ENCODE measurements around the gene IL4R. TPM values are rescaled to one million over a fixed set of nuclear protein-coding genes. Genes with fewer than 3 reads are reported as not detected.

Gene IL4R
- total RNA-seq, 2 donors from 2014 or later = 163 to 216 TPM

DNA sequence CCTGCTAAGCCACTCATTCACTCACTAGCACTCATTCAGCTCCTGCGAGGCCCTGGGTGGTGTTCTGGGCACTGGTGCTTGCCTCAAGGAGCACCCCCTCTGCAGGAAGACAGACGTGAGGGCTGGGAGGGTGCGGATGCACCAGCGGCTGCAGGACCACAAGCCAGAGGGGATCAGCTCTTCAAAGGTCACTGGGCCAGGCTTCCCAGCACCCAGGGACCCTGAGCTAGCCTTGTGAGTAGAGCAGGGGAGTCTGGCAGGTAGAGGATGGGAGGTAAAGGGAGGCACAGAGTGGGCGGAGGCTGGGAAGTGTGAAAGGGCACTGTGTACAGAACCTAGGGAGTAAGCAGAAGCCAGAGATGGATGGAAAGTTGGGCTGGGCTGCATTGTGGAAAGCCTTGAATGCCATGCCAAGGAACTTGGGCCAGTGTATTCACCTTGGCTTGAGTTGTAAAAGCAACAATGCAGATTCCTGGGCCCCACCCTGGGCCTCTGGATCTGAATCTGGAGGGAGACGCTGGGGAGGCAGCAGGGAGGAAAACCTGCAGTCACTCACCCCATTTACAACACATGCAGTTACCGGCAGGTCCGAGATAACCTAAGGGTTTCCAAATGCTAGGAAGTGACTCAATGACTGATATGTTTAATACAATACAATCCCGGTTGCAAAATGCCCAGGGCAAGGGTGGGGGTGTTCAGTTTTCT lies 1.7 kb downstream of the IL4R start:
- Mint-ChIP-seq H3K36me3 (ENCODE audit: low read depth) (peaks cover 65% of the 10 kb centered on the region), H3K27me3 (no peaks in the 10 kb centered on the region), H3K4me3 (peak overlapping the region; percentile 98), H3K27ac (peak overlapping the region; percentile 97), H3K4me1 (peaks cover 37% of the 10 kb centered on the region), H3K9me3 (no peaks in the 10 kb centered on the region)
- peak; percentile 34 for ATAC-seq (replicated peaks)

DNA sequence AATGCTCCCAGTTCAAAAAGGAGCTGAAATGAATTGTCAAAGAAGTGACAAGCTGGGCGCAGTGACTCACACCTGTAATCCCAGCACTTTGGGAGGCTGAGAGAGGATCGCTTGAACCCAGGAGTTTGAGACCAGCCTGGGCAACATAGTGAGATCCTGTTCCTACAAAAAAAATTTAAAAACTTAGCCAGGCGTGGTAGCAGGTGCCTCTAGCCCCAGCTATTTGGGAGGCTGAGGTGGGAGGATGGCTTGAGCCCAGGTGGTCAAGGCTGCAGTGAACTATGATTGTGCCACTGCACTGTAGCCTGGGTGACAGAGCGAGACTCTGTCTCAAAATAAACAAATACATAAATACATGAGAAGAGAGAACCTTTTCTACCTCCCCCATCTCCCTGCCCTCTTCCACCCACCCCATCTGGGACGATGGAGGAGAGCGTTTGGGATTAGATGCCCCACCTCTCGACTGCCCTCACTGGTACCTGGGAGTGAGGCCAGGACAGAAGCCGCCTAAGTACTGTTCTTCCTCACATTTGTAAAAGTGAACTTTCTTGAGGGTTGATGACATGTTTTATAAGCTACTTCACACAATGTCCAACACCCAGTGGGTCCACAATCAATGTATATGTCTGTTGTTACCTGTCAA lies 2.4 kb downstream of the IL4R start:
- Mint-ChIP-seq H3K4me3 (peak overlapping the region; percentile 98), H3K27ac (peak overlapping the region; percentile 97), H3K27me3 (no peaks in the 10 kb centered on the region), H3K9me3 (no peaks in the 10 kb centered on the region), H3K4me1 (peaks cover 40% of the 10 kb centered on the region), H3K36me3 (ENCODE audit: low read depth) (peaks cover 72% of the 10 kb centered on the region)
- ATAC-seq (replicated peaks) = no peak

DNA sequence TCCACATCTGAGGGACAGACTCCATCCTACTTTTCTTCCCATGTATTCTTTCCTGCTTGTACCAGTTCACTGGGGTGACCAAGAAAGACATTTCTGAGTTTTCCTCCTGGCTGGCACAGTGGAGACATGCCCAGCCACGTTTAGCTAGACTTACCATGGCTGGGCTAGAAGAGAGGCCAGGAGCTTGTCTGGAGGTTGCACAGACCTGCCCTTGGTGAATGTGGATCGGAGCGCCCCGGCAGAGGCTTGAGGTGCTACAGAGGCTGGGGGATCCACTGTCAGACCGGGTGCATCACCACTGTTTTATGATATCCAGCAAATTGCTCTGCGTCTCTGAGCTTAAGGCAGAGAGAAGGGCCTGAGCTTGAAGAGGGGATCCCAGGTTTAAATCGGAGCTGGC lies 3.5 kb downstream of the IL4R start:
- H3K9me3 Mint-ChIP-seq = no peaks in the 10 kb centered on the region
- peaks cover 37% of the 10 kb centered on the region for H3K4me1 Mint-ChIP-seq
- H3K4me3 Mint-ChIP-seq = peak overlapping the region; percentile 98
- no peaks in the 10 kb centered on the region for H3K27me3 Mint-ChIP-seq
- peaks cover 84% of the 10 kb centered on the region for H3K36me3 Mint-ChIP-seq (ENCODE audit: low read depth)
- ATAC-seq (replicated peaks) = no peak
- H3K27ac Mint-ChIP-seq = peak overlapping the region; percentile 97

DNA sequence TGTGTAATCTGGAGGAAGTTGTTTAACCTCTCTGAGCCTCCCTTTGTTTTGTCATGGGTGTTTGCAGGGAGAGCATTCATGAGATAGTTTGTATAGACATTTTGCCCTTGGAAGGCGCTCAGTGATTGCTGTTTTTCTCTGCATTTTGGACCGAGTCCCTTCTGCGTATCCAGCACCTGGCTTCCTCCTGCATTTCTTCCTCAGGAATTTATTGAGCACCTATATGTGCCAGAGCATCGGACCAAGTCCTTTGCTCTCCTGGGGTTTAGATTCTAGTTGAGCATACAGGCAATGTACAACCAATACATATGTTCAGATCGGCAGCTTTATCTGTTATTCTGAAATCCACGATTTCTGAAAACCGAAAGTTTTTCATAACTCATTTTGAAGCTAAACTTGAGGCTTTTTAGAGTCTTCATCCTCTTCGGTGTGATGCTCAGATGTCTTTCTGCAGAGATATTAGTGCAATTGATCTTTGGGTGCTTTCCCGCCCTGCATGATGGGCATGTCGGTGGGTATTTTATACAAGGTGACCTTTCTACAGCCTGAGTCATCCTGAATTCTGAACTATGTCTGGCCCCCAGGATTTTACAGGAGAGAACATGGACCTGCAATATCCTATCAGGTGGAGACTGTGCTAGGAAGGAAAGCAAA lies 4.1 kb downstream of the IL4R start:
- peak; percentile 42 for ATAC-seq (replicated peaks)
- H3K36me3 Mint-ChIP-seq (ENCODE audit: low read depth) = peaks cover 89% of the 10 kb centered on the region
- no peaks in the 10 kb centered on the region for H3K9me3 Mint-ChIP-seq
- H3K27ac Mint-ChIP-seq = peak overlapping the region; percentile 97
- H3K4me1 Mint-ChIP-seq = peaks cover 38% of the 10 kb centered on the region
- H3K4me3 Mint-ChIP-seq = peak overlapping the region; percentile 98
- no peaks in the 10 kb centered on the region for H3K27me3 Mint-ChIP-seq

DNA sequence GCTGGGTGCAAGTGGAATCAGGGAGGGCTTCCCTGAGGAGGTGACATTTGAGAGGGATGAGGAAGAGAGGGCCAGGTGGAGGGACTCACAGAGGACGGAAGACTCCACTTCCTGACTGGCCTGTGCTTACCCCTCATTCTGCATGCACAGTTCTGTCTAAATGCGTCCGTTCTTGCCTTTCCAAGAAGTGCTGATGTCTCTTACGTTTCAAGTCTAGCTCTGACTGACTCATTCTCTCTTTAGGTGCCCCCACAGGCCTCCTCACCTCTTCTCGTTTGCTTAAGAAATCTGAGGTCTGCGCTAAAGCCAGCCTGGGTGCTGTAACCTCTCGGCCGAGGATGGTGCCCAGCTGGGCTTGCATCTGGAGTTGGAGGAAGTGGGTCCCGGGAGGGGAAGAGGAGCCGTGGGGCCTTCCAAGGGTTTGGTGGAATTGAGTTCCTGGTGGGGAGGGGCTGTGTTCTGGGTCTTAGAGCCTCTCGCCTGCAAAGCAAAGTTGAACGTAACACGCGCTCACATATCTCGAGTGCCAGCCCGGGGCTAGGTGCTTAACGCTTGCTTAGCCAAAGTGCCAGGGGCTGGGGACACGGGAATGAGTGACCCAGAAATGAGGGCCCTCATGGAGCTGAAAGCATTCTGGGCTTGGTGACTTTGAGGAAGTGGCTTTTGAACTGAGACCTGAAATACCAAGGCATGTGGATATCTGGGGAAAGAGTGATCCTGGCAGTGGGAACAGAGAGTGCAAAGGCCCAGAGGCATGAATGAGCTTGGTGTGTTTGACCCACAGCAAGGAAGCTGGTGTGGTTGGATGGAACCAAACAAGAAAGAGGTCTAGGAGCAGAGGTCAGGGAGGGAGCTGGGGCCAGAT lies 4.8 kb downstream of the IL4R start:
- ATAC-seq (replicated peaks) = peak; percentile 70
- Mint-ChIP-seq H3K4me3 (peak overlapping the region; percentile 98), H3K27ac (peak overlapping the region; percentile 97), H3K9me3 (no peaks in the 10 kb centered on the region), H3K36me3 (ENCODE audit: low read depth) (peaks cover 97% of the 10 kb centered on the region), H3K4me1 (peaks cover 38% of the 10 kb centered on the region), H3K27me3 (no peaks in the 10 kb centered on the region)

DNA sequence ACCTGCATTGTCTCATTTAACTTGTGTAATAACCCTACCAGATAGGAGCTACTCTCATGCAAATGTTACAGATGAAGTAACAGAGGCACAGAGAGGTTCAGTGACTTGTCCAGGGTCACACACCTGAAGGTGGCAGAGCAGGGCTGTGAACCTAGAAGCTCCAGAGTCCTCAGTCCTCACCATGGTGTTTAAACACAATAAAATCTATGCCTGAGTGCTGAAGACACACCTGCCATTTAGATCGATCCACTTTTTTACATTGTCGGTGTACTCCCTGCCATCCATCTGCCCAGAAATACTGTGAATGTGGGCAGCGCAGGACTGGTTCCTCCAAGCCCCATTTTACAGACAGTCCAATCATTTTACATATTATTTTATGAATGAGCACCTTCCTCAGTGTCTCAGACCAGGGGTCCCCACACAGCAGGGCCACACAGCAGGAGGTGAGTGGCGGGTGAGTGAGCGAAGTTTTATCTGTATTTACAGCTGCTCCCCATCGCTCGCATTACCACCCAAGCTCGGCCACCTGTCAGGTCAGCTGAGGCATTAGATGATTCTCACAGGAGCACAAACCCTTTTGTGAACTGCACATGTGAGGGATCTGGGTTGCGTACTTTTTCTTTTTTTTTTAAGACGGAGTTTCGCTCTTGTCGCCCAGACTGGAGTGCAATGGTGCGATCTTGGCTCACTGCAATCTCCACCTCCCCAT lies 5.6 kb downstream of the IL4R start:
- Mint-ChIP-seq H3K4me1 (peaks cover 38% of the 10 kb centered on the region), H3K36me3 (ENCODE audit: low read depth) (peaks cover 100% of the 10 kb centered on the region), H3K27me3 (no peaks in the 10 kb centered on the region), H3K4me3 (peak overlapping the region; percentile 98), H3K27ac (peak overlapping the region; percentile 97), H3K9me3 (no peaks in the 10 kb centered on the region)
- no peak for ATAC-seq (replicated peaks)

DNA sequence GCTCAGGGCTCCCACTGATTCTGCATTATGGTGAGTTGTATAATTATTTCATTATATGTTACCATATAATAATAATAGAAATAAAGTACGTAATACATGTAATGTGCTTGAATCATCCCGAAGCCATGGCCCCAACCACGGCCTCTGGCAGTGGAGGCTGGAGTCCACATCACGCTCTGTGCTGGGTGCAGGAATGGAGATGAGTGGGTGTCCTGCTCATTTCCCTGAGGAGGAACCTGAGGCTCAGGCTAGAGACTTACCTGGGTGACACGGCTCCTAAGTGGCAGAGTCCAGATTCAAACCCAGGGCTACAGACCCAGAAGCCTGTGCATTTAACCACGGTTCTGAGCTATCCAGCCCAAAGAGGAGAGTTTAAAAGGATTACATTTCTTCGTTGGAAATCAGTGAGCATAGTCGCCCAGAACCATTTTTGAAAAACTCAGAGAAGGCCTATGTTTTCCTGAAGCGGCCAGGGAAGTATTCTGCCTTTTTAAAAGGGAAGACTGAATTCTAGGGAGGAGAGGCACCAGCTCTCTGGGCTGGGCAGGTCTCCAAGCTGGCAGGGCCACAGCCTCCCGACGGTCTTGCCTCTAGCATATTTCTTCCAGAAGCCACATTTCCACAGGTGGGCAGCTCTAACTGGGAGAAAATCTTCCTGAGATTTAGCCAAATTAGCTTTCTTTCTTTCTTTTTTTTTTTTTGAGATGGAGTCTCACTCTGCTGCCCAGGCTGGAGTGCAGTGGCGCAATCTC lies 6.7 kb downstream of the IL4R start:
- peaks cover 42% of the 10 kb centered on the region for H3K4me1 Mint-ChIP-seq
- no peak for ATAC-seq (replicated peaks)
- H3K27me3 Mint-ChIP-seq = no peaks in the 10 kb centered on the region
- no peaks in the 10 kb centered on the region for H3K9me3 Mint-ChIP-seq
- peak overlapping the region; percentile 98 for H3K4me3 Mint-ChIP-seq
- H3K36me3 Mint-ChIP-seq (ENCODE audit: low read depth) = peaks cover 100% of the 10 kb centered on the region
- H3K27ac Mint-ChIP-seq = peak overlapping the region; percentile 97

DNA sequence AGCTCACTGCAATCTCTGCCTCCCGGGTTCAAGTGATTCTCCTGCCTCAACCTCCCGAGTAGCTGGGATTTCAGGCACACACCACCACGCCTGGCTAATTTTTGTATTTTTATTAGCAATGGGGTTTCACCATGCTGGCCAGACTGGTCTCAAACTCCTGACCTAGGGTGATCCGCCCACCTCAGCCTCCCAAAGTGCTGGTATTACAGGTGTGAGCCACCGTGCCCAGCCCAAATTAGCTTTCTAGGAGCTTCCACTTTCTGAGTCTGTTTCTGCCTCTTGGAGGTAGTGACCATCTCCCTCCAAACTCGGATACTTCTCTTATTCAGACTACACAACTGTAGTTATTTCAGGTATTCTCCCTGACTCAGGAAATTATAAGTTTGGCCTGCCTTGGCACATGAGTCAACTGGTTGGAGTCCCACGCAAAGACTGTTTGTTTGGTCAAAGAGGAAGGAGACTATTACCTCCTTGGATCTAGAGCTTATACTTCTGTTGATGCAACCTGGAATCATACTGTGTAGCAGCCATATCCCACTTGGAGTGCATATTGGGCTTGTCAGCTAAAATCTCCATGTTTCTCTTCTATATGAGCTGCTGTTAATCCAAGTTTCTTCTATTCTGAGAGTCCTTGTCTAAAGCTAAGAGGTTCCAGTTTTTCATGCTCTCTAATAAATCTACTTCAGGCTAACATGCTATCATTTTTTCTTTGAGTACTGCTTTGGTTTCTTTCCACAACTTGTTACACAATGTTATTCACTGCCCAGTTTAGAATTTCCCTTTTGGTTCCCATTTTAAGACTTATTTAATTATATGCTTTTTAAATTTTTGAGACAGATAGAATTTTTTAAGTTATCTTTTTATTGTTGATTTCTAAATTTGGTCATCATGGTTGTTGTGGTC lies 7.5 kb downstream of the IL4R start:
- H3K27me3 Mint-ChIP-seq = no peaks in the 10 kb centered on the region
- H3K4me1 Mint-ChIP-seq = peaks cover 49% of the 10 kb centered on the region
- H3K27ac Mint-ChIP-seq = peak overlapping the region; percentile 75
- ATAC-seq (replicated peaks) = no peak
- peaks cover 100% of the 10 kb centered on the region for H3K36me3 Mint-ChIP-seq (ENCODE audit: low read depth)
- H3K4me3 Mint-ChIP-seq = peak overlapping the region; percentile 98
- no peaks in the 10 kb centered on the region for H3K9me3 Mint-ChIP-seq

DNA sequence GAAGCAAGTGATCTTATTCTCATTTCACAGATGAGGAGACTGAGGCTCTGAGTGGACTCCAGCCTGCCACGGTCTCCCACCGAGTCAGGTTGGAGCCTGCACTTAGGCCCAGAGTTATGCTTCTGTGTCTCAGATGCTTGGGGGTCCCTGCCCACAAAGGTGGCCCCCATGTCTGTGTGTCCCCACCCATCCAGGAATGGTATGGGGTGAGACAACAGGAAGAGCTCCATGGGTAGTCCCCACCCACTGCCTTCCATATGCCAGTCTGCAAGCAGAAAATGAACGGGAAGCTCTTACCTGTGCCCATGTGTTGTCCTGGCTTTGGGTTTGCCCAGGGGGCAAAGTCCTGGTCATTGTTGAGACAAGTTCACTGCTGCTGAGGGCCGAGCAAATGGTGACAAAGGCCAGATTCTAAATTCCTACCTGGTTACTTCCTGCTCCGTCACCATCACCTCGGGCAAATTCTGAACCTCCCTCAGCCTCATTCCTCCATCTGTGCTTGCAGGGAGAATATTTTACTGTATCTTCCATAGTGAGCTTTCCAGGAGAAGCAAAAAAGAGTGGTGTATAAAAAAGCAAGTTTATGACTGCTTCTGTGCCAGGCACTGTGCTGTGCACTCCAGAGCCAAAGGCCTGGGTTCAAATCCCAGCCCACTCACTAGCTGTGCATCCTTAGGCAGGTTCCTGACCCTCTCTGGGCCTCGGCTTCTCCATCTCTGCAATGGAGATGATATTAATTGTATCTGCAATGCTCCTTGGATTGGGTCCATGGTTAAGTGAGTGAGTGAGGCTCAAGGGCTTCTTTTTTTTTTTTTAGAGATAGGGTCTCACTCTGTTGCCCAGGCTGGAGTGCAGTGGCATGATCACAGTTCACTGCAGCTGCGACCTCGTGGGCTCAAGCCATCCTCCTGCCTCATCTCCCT lies 9.3 kb downstream of the IL4R start:
- Mint-ChIP-seq H3K27me3 (no peaks in the 10 kb centered on the region), H3K4me3 (peak overlapping the region; percentile 98), H3K27ac (peak overlapping the region; percentile 79), H3K36me3 (ENCODE audit: low read depth) (peaks cover 99% of the 10 kb centered on the region), H3K4me1 (peaks cover 48% of the 10 kb centered on the region), H3K9me3 (no peaks in the 10 kb centered on the region)
- no peak for ATAC-seq (replicated peaks)

DNA sequence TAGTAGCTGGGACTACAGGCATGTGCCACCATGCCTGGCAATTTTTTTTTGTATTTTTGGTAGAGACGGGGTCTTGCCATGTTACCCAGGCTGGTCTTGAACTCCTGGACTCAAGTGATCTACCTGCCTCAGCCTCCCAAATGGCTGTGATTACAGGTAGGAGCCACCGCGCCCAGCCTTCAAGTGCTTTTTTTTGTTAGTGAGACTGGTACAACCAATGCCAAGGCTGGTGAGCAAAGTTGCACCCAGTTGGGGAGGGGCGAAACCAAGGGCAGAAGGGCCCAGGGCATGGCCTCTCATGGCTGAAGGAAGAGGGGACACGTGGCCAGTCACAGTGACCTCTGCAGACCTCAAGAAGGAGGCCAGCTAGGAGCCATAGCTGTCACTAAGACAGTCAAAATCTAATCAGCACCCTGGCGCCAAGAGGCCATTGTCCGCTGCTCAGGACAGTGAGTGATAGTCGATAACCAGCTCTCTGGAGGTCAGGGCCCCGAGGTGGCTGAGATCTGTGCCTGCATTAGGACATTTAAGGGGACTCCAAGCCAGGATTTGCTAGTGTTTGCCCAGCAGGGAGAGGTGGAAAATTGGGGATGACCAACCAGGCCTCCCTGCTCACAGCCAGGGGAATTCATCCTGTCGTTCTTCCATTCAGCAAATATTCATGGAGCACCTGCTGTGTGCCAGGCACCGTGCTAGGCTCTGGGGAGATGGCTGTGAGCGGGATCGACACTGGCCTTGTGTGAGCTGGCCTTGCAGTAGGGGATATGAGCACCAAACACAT lies 10.2 kb downstream of the IL4R start:
- peak overlapping the region; percentile 98 for H3K4me3 Mint-ChIP-seq

DNA sequence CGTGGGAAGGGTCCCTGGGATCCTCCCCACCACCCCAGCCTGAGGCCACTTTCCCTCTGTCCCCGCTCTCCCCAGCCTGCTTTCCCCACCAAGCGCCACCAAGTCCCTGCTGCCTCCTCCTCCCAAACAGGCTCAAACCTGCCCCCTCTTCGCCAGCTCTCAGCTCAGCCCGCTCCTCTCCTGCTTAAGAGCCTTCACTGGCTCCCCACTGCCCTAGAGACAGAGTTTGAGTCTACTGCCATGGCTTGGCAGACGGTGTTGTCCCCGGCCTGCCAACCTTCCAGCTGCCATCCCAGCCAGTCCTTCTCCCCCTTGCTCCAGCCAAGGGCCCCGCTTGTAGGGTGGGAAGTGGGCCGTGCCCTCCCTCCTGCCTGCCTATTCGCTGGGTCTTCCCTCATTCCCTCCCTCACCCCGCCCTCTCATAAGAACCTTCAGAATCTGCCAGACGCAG lies 11.1 kb downstream of the IL4R start:
- peak overlapping the region; percentile 79 for H3K27ac Mint-ChIP-seq
- H3K36me3 Mint-ChIP-seq (ENCODE audit: low read depth) = peaks cover 99% of the 10 kb centered on the region
- no peaks in the 10 kb centered on the region for H3K27me3 Mint-ChIP-seq
- H3K4me1 Mint-ChIP-seq = peaks cover 46% of the 10 kb centered on the region
- ATAC-seq (replicated peaks) = no peak
- H3K4me3 Mint-ChIP-seq = peak overlapping the region; percentile 98
- H3K9me3 Mint-ChIP-seq = no peaks in the 10 kb centered on the region

More for the DNA sequence above, 10.2 kb downstream of the IL4R start:
- no peaks in the 10 kb centered on the region for H3K9me3 Mint-ChIP-seq
- peaks cover 99% of the 10 kb centered on the region for H3K36me3 Mint-ChIP-seq (ENCODE audit: low read depth)
- peak overlapping the region; percentile 79 for H3K27ac Mint-ChIP-seq
- no peaks in the 10 kb centered on the region for H3K27me3 Mint-ChIP-seq
- no peak for ATAC-seq (replicated peaks)
- H3K4me1 Mint-ChIP-seq = peaks cover 44% of the 10 kb centered on the region
